ENCODE measurements around the gene NPPB.

DNA sequence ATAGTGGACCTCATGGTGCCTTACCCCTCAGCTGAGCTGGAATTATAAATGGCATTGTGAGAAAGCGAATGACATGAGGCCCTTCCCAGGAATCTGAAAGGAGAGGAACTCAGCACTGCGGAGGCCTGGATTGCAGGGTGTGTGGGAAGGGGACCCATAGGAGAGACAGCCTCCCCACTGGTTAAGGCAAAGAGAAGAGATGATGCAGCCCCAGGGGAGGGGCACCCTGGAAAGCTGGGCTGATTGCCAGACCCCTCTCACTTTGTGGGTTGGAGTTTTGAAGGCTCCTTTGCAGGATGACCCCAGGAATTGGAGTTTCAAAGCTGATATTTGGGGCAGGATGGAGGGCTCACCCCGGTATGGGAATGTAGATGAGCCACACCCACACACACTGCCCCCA is 2.0 kb downstream of the NPPB start:
- TF ChIP-seq CTCF (IDR thresholded peaks at IDR 0.05; ENCODE audit: low read length) (no peak), EZH2 (IDR thresholded peaks at IDR 0.05; ENCODE audit: borderline replicate concordance, low read length) (no peak)

Measured in OCI-LY1 (cell line).